HepG2 (cell line): ENCODE results near the gene CELF4. TPM values are rescaled to one million over a fixed set of nuclear protein-coding genes. Genes with fewer than 3 reads are reported as not detected.

Source experiments
- ATAC-seq: fragments of 200-7000 bp; cut with Tn5 transposase; 3 replicates; pipeline ENCODE4 v1.9.1; 2020; ENCODE audit warnings: mild to moderate bottlenecking, moderate library complexity
- BruUV-seq: library from RNA; stranded (reverse); fragments of 400-500 nt; replicated peaks from 2 replicates; lab custom pipeline; 2021; lab: Mats Ljungman, UMichigan
- CTCF ChIA-PET: fragments of 300-600 bp; formaldehyde crosslinking; extraction: SDS; loops from one replicate; lab custom pipeline; 2021; ENCODE audit warnings: low total read pairs, inconsistent platforms, low intra/inter-chr PET ratio; lab: Yijun Ruan, JAX
- POLR2A ChIA-PET: fragments of 350-600 bp; sonication (Branson Sonifier 250); formaldehyde crosslinking; loops from one replicate; lab custom pipeline; 2020; ENCODE audit warnings: antibody characterized with exemption, inconsistent platforms; lab: Yijun Ruan, JAX
- DNase-seq: peaks from one replicate; pipeline ENCODE4 v3.0.0-alpha.2; 2015; ENCODE audit warnings: low spot score
- FAIRE-seq: peaks from 3 replicates; lab custom pipeline; 2011; peaks lifted over from hg19 to GRCh38; lab: Jason Lieb, UNC
- H2AFZ ChIP-seq: one replicate; pipeline ENCODE4 v1.6.1; 2011; ENCODE audit warnings: low read length, inconsistent platforms
- H3K27ac ChIP-seq: fragments of 300-600 bp; 3 replicates; pipeline ENCODE4 v1.8.0; 2011; ENCODE audit warnings: mixed run types, mild to moderate bottlenecking, mixed read lengths, low read length, inconsistent platforms; ENCODE audit not compliant: insufficient read depth; ENCODE audit errors: extremely low read length
- H3K27me3 ChIP-seq, 2 experiments: fragments of 200-600 bp in 1 of 2; 2 replicates in 1 of 2; 3 replicates in 1 of 2; pipeline versions ENCODE4 v1.6.0 to v1.8.0; 2011; ENCODE audit warnings: low read length in 2 of 2, mild to moderate bottlenecking in 2 of 2, moderate library complexity in 2 of 2, inconsistent platforms in 1 of 2; ENCODE audit not compliant: insufficient read depth in 2 of 2, control insufficient read depth in 1 of 2
- H3K36me3 ChIP-seq, 2 experiments: fragments of 200-600 bp in 1 of 2; replicated peaks in 1 of 2; 2 replicates in 1 of 2; 3 replicates in 1 of 2; pipeline versions ENCODE4 v1.5.1 to v1.8.0; 2011; ENCODE audit warnings: low read length in 2 of 2, inconsistent platforms in 1 of 2; ENCODE audit not compliant: insufficient read depth in 2 of 2, control insufficient read depth in 1 of 2
- H3K4me1 ChIP-seq: 2 replicates; pipeline ENCODE4 v1.5.1; 2012; ENCODE audit warnings: low read length, inconsistent platforms; ENCODE audit not compliant: insufficient read depth
- H3K4me2 ChIP-seq: 2 replicates; pipeline ENCODE4 v1.6.0; 2011; ENCODE audit warnings: low read depth, low read length, inconsistent platforms
- H3K4me3 ChIP-seq, 3 experiments: fragments of 200-600 bp in 1 of 3; sonication (generic), shearing (Covaris generic) in 1 of 3; replicated peaks in 1 of 3; 2 replicates each; pipeline ENCODE4 v1.5.1; 2011 to 2016; ENCODE audit warnings: low read length in 3 of 3, inconsistent platforms in 2 of 3, low read depth in 2 of 3, mild to moderate bottlenecking in 2 of 3, control low read depth in 1 of 3, mixed read lengths in 1 of 3; ENCODE audit not compliant: insufficient read depth in 1 of 3
- H3K79me2 ChIP-seq: one replicate; pipeline ENCODE4 v1.6.1; 2011; ENCODE audit warnings: low read length, inconsistent platforms; ENCODE audit not compliant: insufficient read depth
- H3K9ac ChIP-seq: 2 replicates; pipeline ENCODE4 v1.6.0; 2011; ENCODE audit warnings: mild to moderate bottlenecking, low read depth, low read length, inconsistent platforms; ENCODE audit not compliant: insufficient read depth
- H3K9me3 ChIP-seq: 2 replicates; pipeline ENCODE4 v1.5.1; 2012; ENCODE audit warnings: mild to moderate bottlenecking, low read length
- H4K20me1 ChIP-seq: 2 replicates; pipeline ENCODE4 v1.6.0; 2011; ENCODE audit warnings: inconsistent platforms, mild to moderate bottlenecking, low read length, moderate library complexity; ENCODE audit not compliant: insufficient read depth
- FOXJ3 ChIP-seq: sonication (generic); formaldehyde crosslinking; IDR thresholded peaks from 2 replicates; pipeline ENCODE4 v1.4.0; 2020; ENCODE audit warnings: missing genetic modification reagents, mild to moderate bottlenecking, borderline replicate concordance
- HDAC1 ChIP-seq: sonication (generic); formaldehyde crosslinking; IDR thresholded peaks from 2 replicates; pipeline ENCODE4 v1.5.1; 2020; ENCODE audit warnings: mild to moderate bottlenecking, missing genetic modification reagents
- HNRNPH1 ChIP-seq: fragments of 200-400 bp; formaldehyde crosslinking; optimal IDR thresholded peaks from 2 replicates; pipeline ENCODE3; 2017; ENCODE audit warnings: mild to moderate bottlenecking, low read depth, low read length
- IKZF5 ChIP-seq: IDR thresholded peaks from 2 replicates; pipeline ENCODE4 v1.6.1; 2018; ENCODE audit warnings: missing genetic modification reagents, mild to moderate bottlenecking, missing compliant biosample characterization
- MEF2D ChIP-seq: sonication (generic); formaldehyde crosslinking; IDR thresholded peaks from 2 replicates; pipeline ENCODE4 v1.5.1; 2020; ENCODE audit warnings: mild to moderate bottlenecking, missing genetic modification reagents
- ZNF282 ChIP-seq: fragments of 450-650 bp; IDR thresholded peaks from 2 replicates; pipeline ENCODE4 v1.6.1; 2018; ENCODE audit not compliant: partially characterized antibody
- ZNF512 ChIP-seq: sonication (generic); formaldehyde crosslinking; IDR thresholded peaks from 2 replicates; pipeline ENCODE4 v1.4.0; 2020; ENCODE audit warnings: mild to moderate bottlenecking, missing genetic modification reagents
- ZSCAN21 ChIP-seq: sonication (generic); formaldehyde crosslinking; IDR thresholded peaks from 2 replicates; pipeline ENCODE4 v1.8.0; 2022; ENCODE audit warnings: mild to moderate bottlenecking, missing genetic modification reagents, moderate library complexity, borderline replicate concordance
- ZSCAN31 ChIP-seq: sonication (generic); formaldehyde crosslinking; IDR thresholded peaks from 2 replicates; pipeline ENCODE4 v1.5.0; 2020; ENCODE audit warnings: low read depth, mild to moderate bottlenecking, missing genetic modification reagents
- WGBS: methylation state at CpG from one replicate; pipeline ENCODE4 v1.1.6; 2017; ENCODE audit warnings: low lambda C conversion rate; 5-methylcytosine and 5-hydroxymethylcytosine counted together
- in situ Hi-C: cut with HindIII; loops from 2 replicates; pipeline ENCODE4 v1.10.0; 2017; ENCODE audit warnings: low pct_unique_long_range_greater_than_20kb; ENCODE audit not compliant: extremely low pct_ligation_motif_present
- intact Hi-C: fragments of 100-400 bp; cut with micrococcal nuclease; formaldehyde crosslinking; loops from one replicate; pipeline ENCODE4 v1.10.0; 2022; ENCODE audit not compliant: unreplicated experiment
- polyA plus RNA-seq, 8 experiments: library from polyadenylated mRNA; depleted of rRNA in 3 of 8; stranded (reverse) in 7 of 8; unstranded in 1 of 8; fragments of >200 nt; fragmentation: Illumina TruSeq in 4 of 8; extraction: Trizol in 4 of 8; gene quantifications; 2 replicates each; pipeline versions ENCODE4 v1.2.1 to v1.2.3, GENCODE V29; 2011 to 2016; ENCODE audit warnings: low read depth in 4 of 8, missing spikeins in 1 of 8, mixed read lengths in 1 of 8; ENCODE audit not compliant: insufficient read depth in 1 of 8
- total RNA-seq, 5 experiments: library from RNA; depleted of rRNA; stranded (reverse); fragments of >200 nt; fragmentation: Illumina TruSeq; extraction: Trizol; gene quantifications; 2 replicates each; pipeline ENCODE4 v1.2.3, GENCODE V29; 2016; ENCODE audit warnings: low read depth in 1 of 5
- TF ChIP-seq, protein P1 (sequence below): IDR thresholded peaks from 2 replicates; pipeline ENCODE4 v1.6.1; 2012; ENCODE audit warnings: low read length, improper control_type of control experiment

CELF4 gene
- total and polyA plus RNA-seq, 2 of the 13 experiments (the other 11 are each of a cell fraction or from before 2014, with no cell fraction given) = not detected

GRCh38 chr18:37414816-37415215 is 150.8 kb downstream of the CELF4 start:
- no peak for ATAC-seq
- no peaks in the 10 kb centered on the region for H3K4me1 ChIP-seq
- no peaks in the 10 kb centered on the region for H4K20me1 ChIP-seq
- no peaks in the 10 kb centered on the region for H3K36me3 ChIP-seq
- H3K9me3 ChIP-seq = no peaks in the 10 kb centered on the region
- H3K4me3 ChIP-seq = no peak overlapping the region
- BruUV-seq = no TSS peak
- peaks cover 1 to 7% of the 10 kb centered on the region in 2 experiments; a peak in 4 of 5 replicates for H3K27me3 ChIP-seq
- no peak overlapping the region for H3K4me2 ChIP-seq
- intact Hi-C loops = no loop called here
- H3K9ac ChIP-seq = no peak overlapping the region
- no peaks in the 10 kb centered on the region for H3K79me2 ChIP-seq
- in situ Hi-C loops = no loop called here
- POLR2A ChIA-PET = no interaction called here
- CTCF ChIA-PET = no interaction called here
- H2AFZ ChIP-seq = no peak overlapping the region
- DNase-seq = no peak
- WGBS = 6% methylated on average over 1 of the region's 1 CpG
- no peak overlapping the region for H3K27ac ChIP-seq
- no peak for TF ChIP-seq HNRNPH1
- TF ChIP-seq ZNF282 = no peak
- TF ChIP-seq IKZF5 (CRISPR knock-in tag) = no peak
- TF ChIP-seq, protein P1, sequence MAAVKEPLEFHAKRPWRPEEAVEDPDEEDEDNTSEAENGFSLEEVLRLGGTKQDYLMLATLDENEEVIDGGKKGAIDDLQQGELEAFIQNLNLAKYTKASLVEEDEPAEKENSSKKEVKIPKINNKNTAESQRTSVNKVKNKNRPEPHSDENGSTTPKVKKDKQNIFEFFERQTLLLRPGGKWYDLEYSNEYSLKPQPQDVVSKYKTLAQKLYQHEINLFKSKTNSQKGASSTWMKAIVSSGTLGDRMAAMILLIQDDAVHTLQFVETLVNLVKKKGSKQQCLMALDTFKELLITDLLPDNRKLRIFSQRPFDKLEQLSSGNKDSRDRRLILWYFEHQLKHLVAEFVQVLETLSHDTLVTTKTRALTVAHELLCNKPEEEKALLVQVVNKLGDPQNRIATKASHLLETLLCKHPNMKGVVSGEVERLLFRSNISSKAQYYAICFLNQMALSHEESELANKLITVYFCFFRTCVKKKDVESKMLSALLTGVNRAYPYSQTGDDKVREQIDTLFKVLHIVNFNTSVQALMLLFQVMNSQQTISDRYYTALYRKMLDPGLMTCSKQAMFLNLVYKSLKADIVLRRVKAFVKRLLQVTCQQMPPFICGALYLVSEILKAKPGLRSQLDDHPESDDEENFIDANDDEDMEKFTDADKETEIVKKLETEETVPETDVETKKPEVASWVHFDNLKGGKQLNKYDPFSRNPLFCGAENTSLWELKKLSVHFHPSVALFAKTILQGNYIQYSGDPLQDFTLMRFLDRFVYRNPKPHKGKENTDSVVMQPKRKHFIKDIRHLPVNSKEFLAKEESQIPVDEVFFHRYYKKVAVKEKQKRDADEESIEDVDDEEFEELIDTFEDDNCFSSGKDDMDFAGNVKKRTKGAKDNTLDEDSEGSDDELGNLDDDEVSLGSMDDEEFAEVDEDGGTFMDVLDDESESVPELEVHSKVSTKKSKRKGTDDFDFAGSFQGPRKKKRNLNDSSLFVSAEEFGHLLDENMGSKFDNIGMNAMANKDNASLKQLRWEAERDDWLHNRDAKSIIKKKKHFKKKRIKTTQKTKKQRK = no peak
- no peak for TF ChIP-seq MEF2D (CRISPR knock-in tag)
- no peak for TF ChIP-seq ZNF512 (CRISPR knock-in tag)
- TF ChIP-seq HDAC1 (CRISPR knock-in tag) = no peak
- TF ChIP-seq ZSCAN31 (CRISPR knock-in tag) = no peak
- TF ChIP-seq ZSCAN21 (CRISPR knock-in tag) = no peak
- TF ChIP-seq FOXJ3 (CRISPR knock-in tag) = no peak
- no peak for FAIRE-seq
